ENCODE results near the gene ZNF146.
"Not testable (repeated sequence)": the region's sequence is repeated elsewhere in the genome, so short reads cannot be mapped to it uniquely, and the experiment has no call there.

ZNF146 gene

GRCh38 chr19:36214386-36215275, at the start of gene ZNF146, which contains the start of gene ZNF565:
Gene ZNF146, plus strand, starts transcription at chr19:36215106. Its CDS starts 21,335 bp downstream, at chr19:36236441.
Gene ZNF565, minus strand, starts transcription at chr19:36214665. Its CDS starts 12,680 bp downstream, at chr19:36201985.
- DNase-seq (ENCODE audit: low read depth, low spot score): peak; percentile 99

- DNase-seq (ENCODE audit: low read depth, low spot score): peak; percentile 23
Observed at GRCh38 chr19:36169084-36169760, 45.7 kb upstream of the ZNF146 start.

GRCh38 chr19:36172852-36173251, 42.1 kb upstream of the ZNF146 start:
- DNase-seq (ENCODE audit: low read depth, low spot score): no peak

GRCh38 chr19:36173846-36174245, 41.1 kb upstream of the ZNF146 start:
- not testable (repeated sequence) for DNase-seq (ENCODE audit: low read depth, low spot score)

GRCh38 chr19:36179077-36179476, 35.8 kb upstream of the ZNF146 start:
- not testable (repeated sequence) for DNase-seq (ENCODE audit: low read depth, low spot score)

GRCh38 chr19:36182612-36183244, 32.2 kb upstream of the ZNF146 start:
- DNase-seq (ENCODE audit: low read depth, low spot score): peak; percentile 78

- DNase-seq (ENCODE audit: low read depth, low spot score): peak; percentile 69
Observed at GRCh38 chr19:36183245-36183628, 31.7 kb upstream of the ZNF146 start.

- DNase-seq (ENCODE audit: low read depth, low spot score): not testable (repeated sequence)
Observed at GRCh38 chr19:36186722-36187121, 28.2 kb upstream of the ZNF146 start.

- DNase-seq (ENCODE audit: low read depth, low spot score): no peak
Observed at GRCh38 chr19:36196249-36196648, 18.7 kb upstream of the ZNF146 start.

GRCh38 chr19:36198119-36198518, 16.8 kb upstream of the ZNF146 start:
- no peak for DNase-seq (ENCODE audit: low read depth, low spot score)

- DNase-seq (ENCODE audit: low read depth, low spot score): no peak
Observed at GRCh38 chr19:36201684-36202083, 13.2 kb upstream of the ZNF146 start.

GRCh38 chr19:36203293-36203692, 11.6 kb upstream of the ZNF146 start:
- no peak for DNase-seq (ENCODE audit: low read depth, low spot score)

GRCh38 chr19:36207605-36208252, 7.2 kb upstream of the ZNF146 start:
- DNase-seq (ENCODE audit: low read depth, low spot score): no peak

- DNase-seq (ENCODE audit: low read depth, low spot score): no peak
Observed at GRCh38 chr19:36209372-36209771, 5.5 kb upstream of the ZNF146 start.

GRCh38 chr19:36210497-36210896, 4.4 kb upstream of the ZNF146 start:
- no peak for DNase-seq (ENCODE audit: low read depth, low spot score)

- no peak for DNase-seq (ENCODE audit: low read depth, low spot score)
Observed at GRCh38 chr19:36212895-36213294, 2.0 kb upstream of the ZNF146 start.

- DNase-seq (ENCODE audit: low read depth, low spot score): peak; percentile 28
Observed at GRCh38 chr19:36215276-36216123, 594 bp downstream of the ZNF146 start.

- no peak for DNase-seq (ENCODE audit: low read depth, low spot score)
Observed at GRCh38 chr19:36221474-36221873, 6.6 kb downstream of the ZNF146 start.

GRCh38 chr19:36222503-36222902, 7.6 kb downstream of the ZNF146 start:
- no peak for DNase-seq (ENCODE audit: low read depth, low spot score)

- DNase-seq (ENCODE audit: low read depth, low spot score): no peak
Observed at GRCh38 chr19:36225219-36225892, 10.4 kb downstream of the ZNF146 start.

Data from ELF-1 (cell line).